Fibroblast of skin of left biceps (primary cell): ENCODE measurements around the gene TRIM54.

Source experiments
- DNase-seq, 2 experiments: peaks; one replicate each; pipeline ENCODE4 v3.0.0-alpha.2; 2013; ENCODE audit warnings: low read depth in 2 of 2

The TRIM54 gene, protein sequence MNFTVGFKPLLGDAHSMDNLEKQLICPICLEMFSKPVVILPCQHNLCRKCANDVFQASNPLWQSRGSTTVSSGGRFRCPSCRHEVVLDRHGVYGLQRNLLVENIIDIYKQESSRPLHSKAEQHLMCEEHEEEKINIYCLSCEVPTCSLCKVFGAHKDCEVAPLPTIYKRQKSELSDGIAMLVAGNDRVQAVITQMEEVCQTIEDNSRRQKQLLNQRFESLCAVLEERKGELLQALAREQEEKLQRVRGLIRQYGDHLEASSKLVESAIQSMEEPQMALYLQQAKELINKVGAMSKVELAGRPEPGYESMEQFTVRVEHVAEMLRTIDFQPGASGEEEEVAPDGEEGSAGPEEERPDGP

DNA sequence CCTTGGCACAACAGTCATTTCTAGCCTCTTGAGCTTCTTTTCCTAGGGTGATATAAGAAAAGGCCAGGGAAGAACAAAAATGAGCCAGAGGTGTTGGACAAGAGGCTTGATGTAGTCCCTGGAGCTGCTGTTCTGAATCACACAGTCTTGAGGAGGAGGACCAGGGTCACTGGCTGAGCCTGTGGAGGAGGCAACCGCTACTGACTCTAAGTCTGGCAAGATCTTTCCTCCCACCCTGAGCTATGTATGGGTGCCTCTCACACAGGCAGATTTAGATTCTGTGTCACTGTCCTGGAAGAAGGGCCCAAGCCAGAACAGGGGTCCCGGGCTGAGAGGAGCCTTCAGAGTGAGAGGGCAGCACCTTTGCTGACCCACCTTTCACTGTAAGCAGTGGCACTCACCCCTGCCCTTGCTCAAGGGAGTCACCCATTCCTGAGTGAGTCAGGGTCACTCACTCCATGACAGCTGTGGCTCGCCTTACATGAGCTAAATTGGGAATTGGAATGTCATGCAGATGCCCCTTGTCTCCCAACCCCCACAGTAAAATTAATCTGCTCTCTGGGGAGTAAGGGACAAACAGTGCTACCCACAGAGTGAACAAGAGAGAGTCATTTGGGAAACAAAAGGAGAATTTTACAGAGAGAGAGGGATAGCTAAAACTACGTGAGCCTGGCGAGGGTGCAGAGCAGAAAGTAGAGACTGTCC lies at the start of gene TRIM54:
Gene TRIM54 (plus strand): TSS at position 575 of the 705 bp plus-strand sequence. CDS start 303 bp downstream, outside the sequence.
- DNase-seq = no peak

DNA sequence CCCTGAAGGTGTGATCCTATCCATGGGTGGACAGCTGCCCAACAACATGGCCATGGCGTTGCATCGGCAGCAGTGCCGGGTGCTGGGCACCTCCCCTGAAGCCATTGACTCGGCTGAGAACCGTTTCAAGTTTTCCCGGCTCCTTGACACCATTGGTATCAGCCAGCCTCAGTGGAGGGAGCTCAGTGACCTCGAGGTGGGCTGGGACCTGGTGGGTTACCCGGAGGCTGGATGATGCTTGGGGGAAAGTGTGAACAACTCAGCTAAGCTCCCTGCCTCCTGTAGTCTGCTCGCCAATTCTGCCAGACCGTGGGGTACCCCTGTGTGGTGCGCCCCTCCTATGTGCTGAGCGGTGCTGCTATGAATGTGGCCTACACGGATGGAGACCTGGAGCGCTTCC lies 48.9 kb upstream of the TRIM54 start:
- DNase-seq = no peak

DNA sequence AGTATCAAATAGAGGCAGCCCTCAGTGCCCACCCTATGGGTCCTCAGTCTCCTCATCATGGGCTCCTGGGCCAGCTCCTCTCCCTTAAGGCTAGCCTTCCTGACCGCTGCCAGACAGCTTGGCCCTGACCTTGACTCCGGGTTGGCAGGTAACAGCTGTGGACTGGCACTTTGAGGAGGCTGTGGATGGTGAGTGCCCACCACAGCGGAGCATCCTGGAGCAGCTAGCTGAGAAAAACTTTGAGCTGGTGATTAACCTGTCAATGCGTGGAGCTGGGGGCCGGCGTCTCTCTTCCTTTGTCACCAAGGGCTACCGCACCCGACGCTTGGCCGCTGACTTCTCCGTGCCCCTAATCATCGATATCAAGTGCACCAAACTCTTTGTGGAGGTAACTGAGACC lies 46.1 kb upstream of the TRIM54 start:
- DNase-seq = no peak

DNA sequence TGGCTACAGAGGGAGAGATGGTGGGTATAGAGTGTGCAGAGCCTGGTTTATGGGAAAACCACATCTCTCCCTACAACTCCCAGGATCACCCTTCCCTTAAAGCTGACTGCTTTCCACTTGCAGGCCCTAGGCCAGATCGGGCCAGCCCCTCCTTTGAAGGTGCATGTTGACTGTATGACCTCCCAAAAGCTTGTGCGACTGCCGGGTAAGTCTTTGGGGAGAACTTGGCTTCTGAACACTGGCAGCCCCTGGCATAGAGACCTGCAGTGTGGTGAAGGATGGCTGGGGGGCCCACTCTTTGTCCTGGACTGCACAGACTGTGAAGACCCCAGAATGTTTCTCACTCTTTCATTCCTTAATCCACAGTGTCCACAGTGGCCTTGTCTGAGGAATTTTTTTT lies 45.6 kb upstream of the TRIM54 start:
- no peak for DNase-seq

DNA sequence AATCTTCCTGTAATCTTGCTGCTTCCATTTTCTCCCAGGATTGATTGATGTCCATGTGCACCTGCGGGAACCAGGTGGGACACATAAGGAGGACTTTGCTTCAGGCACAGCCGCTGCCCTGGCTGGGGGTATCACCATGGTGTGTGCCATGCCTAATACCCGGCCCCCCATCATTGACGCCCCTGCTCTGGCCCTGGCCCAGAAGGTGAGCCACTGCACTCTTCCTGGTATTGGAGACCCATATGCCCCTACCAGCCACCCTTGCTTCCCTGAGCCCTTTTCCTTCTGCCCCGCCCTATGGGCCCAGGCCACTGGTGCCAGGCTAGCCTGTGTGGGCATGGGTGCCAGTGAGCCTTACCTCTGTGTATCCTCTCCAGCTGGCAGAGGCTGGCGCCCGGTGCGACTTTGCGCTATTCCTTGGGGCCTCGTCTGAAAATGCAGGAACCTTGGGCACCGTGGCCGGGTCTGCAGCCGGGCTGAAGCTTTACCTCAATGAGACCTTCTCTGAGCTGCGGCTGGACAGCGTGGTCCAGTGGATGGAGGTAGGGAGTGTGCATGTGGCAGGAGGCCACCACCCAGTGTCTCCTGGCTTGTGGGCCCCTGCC lies 44.8 kb upstream of the TRIM54 start:
- no peak for DNase-seq

DNA sequence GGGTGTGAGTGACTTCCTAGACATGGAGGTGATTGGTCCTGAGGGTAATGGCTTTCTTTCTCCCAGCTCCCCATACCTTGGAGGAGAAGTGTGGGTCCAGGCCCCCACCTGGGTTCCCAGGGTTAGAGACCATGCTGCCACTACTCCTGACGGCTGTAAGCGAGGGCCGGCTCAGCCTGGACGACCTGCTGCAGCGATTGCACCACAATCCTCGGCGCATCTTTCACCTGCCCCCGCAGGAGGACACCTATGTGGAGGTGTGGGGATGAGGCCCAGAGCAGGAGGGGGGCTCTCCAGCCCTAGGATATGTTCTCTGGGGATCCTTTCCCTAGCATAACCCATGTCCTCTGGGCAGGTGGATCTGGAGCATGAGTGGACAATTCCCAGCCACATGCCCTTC lies 43.3 kb upstream of the TRIM54 start:
- DNase-seq = no peak

DNA sequence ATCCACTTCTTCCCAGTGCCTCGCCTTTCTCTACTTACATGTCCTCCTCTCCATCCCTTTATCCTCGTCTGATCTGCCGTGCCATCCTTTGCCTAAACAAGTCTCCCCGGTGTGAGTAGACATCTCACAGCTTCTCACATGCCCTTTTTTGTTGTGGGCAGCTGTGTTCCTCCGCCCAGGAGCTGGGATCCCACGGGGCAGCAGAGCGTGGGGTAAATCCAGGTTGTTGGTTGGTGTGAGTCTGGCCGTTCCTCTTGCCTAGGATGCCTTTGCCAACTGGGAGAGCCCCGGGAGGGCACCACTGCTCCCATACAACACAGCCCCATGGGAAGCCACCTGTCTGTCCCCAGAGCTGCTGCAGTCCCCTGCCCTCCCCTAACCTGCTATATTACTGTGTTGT lies 41.8 kb upstream of the TRIM54 start:
- DNase-seq = no peak

DNA sequence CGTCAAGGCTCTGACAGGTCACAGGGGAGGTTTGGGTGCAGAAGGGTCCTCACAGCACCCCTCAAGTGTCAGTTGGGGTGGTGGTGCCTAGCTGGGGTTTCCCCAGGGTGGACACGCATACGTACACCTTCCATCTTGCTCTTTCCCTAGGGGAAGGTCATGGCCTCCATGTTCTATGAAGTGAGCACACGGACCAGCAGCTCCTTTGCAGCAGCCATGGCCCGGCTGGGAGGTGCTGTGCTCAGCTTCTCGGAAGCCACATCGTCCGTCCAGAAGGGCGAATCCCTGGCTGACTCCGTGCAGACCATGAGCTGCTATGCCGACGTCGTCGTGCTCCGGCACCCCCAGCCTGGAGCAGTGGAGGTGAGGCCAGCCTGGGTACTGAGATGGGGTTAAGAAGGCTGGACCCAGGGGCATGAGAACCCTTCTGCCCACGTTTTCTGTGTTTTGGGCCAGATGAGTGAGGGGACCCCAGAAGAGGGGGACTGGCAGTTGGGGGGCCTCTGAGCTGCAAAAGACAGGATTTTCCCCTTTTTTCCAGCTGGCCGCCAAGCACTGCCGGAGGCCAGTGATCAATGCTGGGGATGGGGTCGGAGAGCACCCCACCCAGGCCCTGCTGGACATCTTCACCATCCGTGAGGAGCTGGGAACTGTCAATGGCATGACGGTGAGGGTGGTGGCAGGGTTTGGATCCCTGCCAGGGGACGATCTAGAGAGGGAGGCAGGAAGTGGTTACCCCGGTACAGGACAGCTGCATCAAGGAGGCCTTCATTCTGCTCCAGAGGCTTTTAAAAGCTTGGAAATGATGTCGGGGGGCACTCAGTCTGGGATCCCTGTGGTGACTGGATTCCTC lies 40.2 kb upstream of the TRIM54 start:
- no peak for DNase-seq

DNA sequence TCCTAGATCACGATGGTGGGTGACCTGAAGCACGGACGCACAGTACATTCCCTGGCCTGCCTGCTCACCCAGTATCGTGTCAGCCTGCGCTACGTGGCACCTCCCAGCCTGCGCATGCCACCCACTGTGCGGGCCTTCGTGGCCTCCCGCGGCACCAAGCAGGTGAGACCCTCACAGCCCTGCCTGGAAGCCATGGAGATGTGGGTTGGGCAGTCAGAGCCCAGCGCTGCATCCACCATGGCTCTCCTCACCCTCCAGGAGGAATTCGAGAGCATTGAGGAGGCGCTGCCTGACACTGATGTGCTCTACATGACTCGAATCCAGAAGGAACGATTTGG lies 39.6 kb upstream of the TRIM54 start:
- no peak for DNase-seq

DNA sequence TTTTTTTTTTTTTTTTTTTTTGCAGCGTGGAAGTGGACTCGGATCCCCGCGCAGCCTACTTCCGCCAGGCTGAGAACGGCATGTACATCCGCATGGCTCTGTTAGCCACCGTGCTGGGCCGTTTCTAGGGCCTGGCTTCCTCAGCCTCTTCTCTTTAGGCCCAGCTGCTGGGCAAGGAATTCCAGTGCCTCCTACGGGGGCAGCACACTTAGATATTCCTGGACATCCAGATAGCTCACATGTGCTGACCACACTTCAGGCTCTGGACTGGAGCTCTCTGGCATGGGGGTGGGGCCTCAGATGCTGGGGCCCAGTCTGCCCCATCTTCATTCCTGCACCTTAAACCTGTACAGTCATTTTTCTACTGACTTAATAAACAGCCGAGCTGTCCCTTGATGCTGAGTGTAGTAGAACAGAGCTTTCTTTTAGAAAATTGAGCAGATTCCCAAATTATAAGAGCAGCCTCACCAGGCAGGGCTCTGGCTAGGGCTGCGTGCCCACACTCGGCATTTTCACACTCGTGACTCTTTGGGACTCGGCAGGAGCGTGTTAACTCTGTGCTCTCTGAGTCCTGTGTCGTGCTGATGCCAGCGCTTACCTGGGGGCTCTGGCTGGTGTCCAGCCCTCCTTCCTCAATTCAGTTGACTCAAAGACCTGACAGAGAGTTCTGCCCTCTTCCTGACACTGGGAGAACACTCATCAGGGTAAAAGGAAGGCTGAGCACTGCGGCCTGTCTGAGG lies 38.7 kb upstream of the TRIM54 start:
- no peak for DNase-seq

DNA sequence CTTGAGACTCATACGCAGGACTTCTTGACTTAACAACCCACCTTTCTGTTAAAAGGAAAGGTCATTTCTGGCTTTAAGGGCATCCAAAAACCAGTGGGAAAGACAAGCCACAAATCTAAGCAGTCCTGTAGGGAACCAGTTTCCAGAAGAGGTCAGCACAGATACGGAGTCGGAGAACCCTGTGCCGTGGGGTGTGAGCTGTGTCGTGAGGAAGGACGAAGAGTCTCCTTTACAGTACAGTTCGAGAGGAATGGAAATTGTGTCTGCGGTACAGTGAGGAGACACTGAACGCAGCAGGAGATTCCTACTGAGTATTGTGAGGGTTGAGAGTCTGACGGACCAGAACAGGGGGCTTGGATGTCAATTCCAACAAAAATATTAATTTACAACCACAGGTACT lies 37.1 kb upstream of the TRIM54 start:
- DNase-seq = no peak

DNA sequence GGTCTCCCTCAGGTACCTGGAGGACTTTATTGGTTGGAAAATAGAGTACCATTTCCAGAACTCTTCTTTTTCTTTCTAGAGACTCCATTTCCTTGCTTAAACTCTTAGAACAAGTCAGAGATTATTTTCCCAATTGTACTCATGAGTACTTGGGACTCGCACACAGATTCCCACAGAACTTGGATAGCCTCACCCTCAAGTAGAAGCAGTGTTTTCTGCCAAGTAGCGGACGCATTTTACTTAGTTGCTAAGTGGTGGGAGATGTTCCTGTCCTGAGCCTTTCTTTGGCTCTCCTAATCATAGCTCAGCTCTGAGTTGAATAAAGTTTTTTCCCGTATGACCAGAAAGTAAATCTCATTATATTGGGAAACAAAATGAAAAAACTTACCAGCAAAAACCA lies 36.6 kb upstream of the TRIM54 start:
- no peak for DNase-seq

DNA sequence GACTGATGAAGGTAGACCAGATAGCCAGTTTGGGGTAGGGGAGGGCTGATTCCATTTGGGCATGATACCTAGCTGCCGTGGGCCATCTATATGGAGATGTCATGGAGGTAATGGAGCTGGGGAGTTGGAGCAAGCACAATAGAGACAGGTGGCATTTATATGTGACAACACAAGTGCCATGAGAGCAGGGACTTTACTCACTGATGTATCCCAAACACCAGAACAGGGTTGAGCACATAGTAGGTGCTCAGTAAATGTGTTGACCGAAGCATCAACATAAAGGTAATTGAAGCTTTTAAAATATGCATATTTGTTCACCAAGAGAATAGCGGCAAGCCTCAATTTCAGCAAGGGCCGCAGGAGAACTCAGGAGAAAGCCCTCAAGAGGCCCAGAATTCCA lies 34.3 kb upstream of the TRIM54 start:
- DNase-seq = no peak

DNA sequence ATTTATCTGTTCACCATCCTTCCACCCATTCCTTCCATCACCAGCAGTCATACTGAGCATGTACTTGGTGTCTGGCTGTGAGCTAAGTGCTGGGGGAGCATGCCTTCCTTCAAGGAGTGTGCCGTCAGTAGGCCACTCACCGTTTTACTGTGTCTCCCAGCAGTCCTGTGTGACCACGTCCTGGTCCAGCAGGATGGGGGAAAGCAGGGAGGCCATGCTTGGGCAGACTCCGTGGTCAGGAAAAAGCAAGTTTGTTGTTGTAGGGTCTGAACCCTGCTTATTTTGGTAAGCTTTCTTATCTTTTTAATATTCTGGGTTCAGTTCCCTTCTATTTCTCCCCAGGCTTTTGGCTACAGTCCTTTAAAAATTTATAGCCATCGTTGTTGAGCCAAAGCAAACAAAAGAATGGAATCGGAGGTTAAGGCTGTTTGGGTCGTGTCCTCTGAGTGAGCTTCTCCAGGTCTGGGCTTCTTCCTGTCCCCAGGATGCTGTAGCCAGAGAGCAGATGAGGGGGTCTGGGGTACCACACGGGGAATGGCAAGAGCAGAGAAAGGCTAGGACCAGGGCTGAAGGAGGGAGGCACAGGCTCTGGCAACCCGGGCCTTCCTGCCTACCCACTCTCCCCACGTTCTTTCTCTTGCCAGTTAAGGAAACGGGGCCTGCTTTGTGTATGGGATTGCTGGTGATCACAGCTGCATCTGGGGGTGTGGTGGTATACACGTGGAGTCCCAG lies 32.9 kb upstream of the TRIM54 start:
- no peak for DNase-seq

DNA sequence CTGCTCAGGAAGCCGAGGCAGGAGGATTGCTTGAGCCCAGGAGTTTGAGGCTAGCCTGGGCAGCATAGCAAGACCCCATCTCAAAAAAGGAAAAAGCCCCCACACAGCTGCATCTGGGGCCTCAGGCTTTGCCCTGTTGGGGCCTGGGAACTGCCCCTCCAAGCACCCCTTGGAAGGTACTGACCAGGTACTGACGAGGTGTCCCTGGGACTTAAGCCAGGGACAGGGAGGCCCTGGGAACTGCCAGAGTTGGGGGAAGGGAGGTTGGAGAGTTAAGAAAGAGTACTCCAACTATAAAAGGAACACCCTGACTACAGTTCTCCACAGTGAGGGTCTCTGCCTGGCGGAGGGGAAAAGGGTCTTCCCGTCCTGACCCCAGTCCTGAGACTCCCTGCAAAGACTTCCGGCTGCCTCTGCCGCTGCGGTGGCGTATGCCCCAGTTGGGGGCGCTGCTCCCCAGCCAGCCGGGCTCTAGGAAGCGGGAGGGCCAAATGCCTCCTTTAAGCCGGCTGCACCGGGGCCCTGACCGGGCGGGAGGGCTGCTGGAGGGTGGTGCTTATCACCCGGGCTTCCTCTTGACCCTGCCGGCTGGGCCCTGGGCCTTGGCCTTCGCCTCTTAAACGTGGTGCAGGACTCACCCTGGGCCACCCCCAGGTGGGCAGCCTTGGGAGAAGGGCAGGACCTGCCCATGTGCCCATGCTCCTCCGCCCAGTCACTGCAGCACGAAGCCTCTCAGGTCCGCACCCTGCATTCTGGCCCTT lies 32.2 kb upstream of the TRIM54 start:
- DNase-seq = no peak

DNA sequence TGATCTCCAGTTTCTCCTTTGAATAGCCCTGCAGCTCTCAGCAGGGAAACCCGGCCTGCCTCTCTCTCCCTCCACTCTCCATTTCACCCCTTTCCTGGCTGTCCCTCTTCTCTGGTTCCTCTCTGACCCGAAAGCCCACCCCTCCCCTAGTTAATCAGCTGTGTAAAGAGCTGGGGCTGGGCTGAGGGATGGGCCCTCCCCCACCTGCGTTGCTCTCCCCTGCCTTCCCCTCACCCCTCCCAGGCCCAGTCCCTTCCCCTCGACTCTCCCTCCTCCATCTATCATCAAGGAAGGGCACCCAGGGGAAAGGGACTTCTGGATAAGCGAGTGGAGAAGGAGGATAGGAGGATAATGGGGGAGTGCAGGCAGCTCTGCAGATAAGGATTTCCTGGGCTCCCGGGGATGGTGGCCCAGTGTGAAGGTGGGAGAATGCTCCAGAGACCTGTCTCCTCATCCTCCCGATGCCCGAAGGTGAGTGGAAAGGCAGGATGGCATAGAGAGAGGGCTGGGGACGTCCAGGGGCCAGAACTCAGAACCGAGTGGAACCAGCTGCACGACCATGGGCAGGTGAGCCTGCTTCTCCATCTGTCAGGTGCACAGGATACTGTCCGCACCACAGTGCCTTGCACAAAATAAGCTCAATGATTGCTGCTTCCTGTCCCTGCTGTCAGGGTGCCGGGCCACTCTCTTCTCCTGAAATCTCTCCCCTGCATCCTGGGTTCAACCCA lies 31.4 kb upstream of the TRIM54 start:
- no peak for DNase-seq

DNA sequence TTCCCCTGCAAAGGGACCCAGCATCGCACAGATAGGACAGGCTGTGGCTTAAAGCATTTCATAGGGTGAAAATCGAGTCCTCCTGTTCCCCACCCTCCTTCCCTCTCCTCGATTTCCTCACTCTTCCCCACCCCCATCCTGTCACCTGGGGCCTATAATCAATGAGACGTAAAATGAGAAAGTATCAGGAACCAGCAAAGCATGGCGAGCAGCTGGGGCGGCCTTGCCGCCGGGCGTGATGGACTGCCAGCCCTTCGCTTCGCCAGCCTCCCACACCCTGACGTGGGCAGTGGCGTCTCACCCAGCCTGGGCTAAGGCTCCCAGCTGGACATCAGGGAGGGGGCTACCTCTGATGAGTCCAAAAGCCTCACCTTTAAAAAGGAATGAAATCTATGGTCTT lies 30.5 kb upstream of the TRIM54 start:
- DNase-seq = no peak

DNA sequence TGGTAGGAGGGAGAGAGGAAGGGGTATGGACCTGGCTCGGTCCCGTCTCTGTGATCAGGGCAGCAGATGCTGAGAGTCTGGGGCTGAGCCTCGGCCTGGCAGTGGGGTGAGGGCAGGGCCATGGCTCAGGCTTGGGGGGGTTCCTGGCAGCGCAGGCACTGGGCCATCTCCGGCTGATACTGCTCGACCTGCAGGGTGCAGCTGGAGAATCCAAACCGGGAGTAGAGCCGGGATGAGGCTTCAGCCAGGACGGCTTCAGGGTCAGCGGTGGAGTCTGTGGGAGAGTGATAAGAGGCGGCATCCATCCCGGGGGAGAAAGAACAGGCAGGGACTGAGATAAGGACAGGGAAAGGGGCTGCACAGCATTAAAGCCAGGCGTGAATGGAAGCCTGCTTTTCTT lies 27.0 kb upstream of the TRIM54 start:
- no peak for DNase-seq

DNA sequence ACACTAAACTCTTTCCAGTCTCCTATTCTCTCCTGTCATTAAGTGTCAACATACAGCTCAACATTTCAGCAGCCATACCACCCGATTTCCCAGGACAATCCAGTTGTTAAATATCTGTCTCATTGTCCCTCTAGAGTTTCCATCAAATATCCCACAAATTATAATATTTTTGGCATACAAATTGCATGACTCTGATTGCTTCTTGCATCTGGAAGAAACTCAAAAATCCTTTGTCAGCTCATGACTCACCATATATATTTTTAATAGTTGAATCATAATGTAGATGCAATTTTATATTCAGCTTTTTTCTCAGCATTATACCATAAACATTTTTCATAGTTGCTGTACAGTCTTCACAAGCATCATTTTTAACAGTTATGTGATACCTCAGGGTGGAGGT lies 26.6 kb upstream of the TRIM54 start:
- peak; percentile 48 to 49 for DNase-seq
